Endometrium (tissue), 2 donors: ENCODE results near the gene LOXL4.
"Not testable (repeated sequence)": the region's sequence is repeated elsewhere in the genome, so short reads cannot be mapped to it uniquely, and the experiment has no call there.

ENCODE experiments used
- FAIRE-seq: peaks from 2 replicates; lab custom pipeline; 2012; peaks lifted over from hg19 to GRCh38; lab: Jason Lieb, UNC
- donor health status: control.
- donor health status: control.

LOXL4 gene

GRCh38 chr10:98244141-98244540 is 23.9 kb downstream of the LOXL4 start:
- no peak for FAIRE-seq

GRCh38 chr10:98242823-98243222 is 25.2 kb downstream of the LOXL4 start:
- peak; percentile 43 for FAIRE-seq

- no peak for FAIRE-seq
These were observed 27.5 kb downstream of the LOXL4 start for GRCh38 chr10:98240524-98240923.

DNA sequence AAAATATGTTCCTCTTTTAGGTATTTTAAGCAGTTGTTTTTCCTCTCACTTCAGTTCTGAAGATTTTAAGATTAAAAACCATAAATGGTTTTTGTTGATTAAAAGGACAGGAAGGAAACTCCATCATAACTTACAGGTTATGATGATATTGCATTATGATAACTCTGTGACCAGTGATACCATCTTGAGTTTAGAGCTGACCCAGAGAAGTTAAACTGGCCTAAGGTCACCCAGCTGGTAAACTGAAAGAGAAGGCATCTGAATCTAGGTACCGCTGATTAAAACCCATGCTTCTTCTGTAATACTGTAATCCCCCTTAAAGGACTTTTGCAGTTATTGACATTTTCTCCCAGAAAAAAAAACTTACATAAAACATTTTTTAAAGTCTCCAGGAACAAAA is 29.6 kb downstream of the LOXL4 start:
- FAIRE-seq, result no peak

DNA sequence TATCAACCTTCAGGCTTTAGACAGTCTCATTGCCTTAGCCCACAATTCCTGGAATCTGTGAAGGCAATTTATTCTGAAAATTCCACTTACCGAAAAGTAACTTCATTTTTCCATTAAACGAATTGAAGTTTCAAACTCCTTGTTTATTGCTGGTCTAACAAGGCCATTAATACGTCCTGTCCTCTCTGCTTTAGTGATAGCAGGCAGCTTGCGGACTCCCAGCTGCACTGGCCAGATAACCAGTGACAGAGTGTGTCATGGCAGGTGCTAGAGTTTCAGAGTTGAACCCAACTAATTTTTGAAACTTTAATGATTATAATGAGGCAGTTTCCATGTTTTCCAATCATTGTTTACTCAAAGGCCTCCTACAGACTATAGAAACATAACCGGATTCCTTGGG is 31.1 kb downstream of the LOXL4 start:
- FAIRE-seq, result no peak

DNA sequence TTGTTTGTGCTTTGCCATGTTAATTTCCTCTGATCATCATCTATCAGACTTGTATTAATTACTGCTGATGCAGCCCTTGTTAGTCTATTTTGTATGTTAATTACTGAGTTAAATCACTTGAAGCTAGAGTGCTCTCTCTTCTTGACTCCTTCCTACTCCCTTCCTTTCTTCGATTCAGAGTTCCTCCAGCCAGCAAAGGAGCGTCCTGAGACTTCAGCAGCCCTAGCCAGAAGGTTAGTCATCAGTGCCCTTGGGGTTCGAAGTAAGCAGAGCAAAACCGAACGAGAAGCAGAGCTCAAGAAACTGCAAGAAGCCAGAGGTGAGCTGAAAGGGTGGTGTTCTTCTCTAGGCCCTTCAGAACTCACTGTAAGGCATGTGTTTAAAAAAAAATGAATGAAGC is 32.1 kb downstream of the LOXL4 start:
- no peak for FAIRE-seq

DNA sequence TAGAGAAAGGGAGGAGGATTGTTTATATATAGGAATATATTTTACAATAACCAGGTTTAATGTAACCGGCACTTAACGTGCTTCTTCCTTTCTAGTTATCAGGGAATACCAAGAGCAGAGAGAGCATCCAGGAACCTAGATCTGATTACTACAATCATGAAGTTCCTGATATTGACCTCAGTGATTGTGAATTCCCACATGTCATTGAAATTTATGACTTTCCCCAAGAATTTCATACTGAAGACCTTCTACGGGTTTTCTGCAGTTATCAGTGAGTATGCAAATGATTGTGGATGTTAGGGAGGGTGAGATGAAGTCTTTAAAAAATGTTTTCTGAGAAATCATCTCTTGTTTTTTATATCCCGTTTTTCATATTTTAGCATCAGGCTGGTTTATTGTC is 36.6 kb downstream of the LOXL4 start:
- no peak for FAIRE-seq

- not testable (repeated sequence) for FAIRE-seq
These were observed 39.7 kb downstream of the LOXL4 start for GRCh38 chr10:98228266-98228665.

DNA sequence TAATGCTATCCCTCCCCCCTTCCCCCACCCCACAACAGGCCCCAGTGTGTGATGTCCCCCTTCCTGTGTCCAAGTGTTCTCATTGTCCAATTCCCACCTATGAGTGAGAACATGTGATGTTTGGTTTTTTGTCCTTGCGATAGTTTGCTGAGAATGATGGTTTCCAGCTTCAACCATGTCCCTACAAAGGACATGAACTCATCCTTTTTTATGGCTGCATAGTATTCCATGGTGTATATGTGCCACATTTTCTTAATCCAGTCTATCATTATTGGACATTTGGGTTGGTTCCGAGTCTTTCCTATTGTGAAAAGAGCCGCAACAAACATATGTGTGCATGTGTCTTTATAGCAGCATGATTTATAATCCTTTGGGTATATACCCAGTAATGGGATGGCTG is 40.3 kb downstream of the LOXL4 start:
- not testable (repeated sequence) for FAIRE-seq

- no peak for FAIRE-seq
These were observed 41.4 kb downstream of the LOXL4 start for GRCh38 chr10:98226508-98227144.

DNA sequence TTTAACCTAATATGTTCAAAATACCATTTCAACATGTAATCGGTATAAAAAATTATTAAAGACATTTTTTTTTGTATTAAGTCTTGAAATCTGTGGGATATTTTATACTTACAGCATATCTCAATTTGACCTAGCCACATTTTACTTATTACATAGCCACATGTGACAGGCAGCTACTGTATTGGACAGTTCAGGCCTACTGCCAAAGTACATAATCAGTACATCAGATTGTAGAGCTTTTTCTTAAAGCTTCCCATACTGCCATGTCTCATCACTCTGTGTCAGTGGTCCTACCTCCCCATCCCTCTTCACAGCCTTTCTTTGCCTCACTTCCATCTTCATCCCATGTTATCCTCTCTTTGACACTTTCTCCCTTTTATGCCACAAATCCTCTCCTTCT is 43.0 kb downstream of the LOXL4 start:
- no peak for FAIRE-seq

DNA sequence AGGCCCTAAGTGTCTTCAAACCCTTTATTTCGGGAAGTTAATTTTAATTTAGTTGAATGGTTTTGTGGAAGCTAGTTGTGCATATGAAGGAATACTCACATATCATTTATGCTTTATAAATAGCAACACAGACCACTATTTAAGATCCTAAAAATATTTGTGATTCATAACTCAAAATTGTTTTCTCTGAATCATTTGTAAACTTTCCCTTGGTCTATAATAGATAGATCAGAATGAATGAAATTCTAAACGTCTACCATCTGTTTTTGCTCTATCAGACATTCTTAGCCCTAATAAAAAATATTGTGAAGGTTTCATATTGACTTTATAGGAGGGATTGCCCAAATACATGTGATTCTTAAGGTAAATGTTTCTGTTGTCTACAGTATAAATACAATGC is 43.5 kb downstream of the LOXL4 start:
- FAIRE-seq, result no peak

- FAIRE-seq, result no peak
These were observed 44.1 kb downstream of the LOXL4 start for GRCh38 chr10:98223874-98224273.

- no peak for FAIRE-seq
These were observed 50.2 kb downstream of the LOXL4 start for GRCh38 chr10:98217801-98218200.

DNA sequence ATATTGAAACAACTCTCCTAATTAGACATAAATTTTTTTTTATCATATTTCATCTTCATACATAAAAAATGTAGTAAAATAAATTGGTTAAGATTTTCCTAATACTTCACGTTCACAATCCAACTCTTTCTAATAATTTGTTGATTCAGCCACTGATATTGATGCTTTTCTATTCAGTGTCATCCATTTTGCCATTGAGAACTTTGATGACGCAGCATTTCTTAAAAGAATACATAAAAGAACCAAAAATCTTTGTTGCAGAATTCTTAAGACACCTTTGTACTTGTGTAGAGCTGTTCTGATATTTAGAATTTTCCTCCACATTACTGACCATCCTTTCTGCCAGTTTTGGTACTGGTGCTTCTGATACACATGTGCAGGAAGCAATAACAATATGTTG is 52.6 kb downstream of the LOXL4 start:
- no peak for FAIRE-seq

DNA sequence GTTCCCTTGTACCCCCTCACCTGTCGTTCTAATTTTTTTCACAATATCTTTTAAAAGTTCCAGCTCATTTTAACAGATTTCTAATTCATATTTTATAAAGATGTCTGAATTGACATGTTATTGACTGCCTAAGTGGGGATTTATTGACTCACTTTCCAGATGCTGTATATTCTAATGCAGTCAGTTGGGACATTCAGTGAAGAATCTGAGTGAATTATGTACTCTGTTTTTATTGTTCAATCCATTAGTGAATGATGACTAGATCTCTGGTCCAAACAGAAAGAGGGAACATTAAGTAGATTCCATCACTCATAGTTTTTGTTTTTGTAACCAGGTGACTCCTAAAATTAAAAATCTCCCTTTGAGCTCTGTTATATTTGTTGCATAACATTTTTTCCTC is 54.3 kb downstream of the LOXL4 start:
- FAIRE-seq, result no peak

DNA sequence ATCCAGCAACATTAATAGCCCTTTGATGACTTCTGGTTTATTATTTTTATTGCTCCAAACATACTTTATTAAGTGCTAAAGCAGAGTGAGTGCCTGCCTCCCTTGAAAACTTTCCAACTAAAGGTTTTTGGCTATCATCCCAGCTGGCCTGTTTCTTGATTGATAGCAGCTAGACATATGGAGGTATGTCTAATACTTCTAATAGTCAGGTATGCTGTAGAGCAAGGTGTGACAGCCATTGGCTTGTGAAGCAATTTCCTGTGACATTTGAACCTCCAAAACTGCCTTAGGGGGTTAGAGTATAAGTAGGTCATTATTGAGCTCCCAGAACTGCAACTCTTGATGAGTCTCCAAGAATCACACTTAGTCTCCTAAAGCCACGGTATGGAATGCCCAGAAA is 55.8 kb downstream of the LOXL4 start:
- no peak for FAIRE-seq

DNA sequence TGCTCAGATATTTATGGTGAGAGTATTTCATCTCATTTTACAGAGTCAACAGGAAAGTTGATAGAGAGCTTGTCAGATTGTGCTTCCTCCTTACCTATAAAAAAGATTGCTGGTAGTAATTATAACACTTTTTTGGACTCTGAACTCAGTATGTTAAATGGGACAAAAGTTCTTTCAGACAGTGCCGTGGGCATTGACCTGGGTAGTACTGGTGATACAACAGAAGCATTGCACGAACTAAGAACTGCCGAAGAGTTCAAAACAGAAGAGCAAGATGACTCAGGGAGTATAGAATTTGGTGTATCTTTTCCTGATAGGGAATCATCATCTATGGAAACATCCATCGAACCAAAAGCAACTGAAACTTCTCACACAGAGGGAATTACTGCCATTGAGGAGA is 58.6 kb downstream of the LOXL4 start:
- no peak for FAIRE-seq

- no peak for FAIRE-seq
These were observed 59.1 kb downstream of the LOXL4 start for GRCh38 chr10:98208925-98209324.

- FAIRE-seq, result no peak
These were observed 62.6 kb downstream of the LOXL4 start for GRCh38 chr10:98205351-98205750.

- no peak for FAIRE-seq
These were observed 65.6 kb downstream of the LOXL4 start for GRCh38 chr10:98202378-98202777.

- FAIRE-seq, result no peak
These were observed 66.2 kb downstream of the LOXL4 start for GRCh38 chr10:98201760-98202159.
